Measurements from ENCODE around the gene CERS6. TPM values are rescaled to one million over a fixed set of nuclear protein-coding genes. Genes with fewer than 3 reads are reported as not detected.

Gene CERS6
- polyA plus RNA-seq, 3 donors = 7.6 to 17.7 (median 15.6) TPM

DNA sequence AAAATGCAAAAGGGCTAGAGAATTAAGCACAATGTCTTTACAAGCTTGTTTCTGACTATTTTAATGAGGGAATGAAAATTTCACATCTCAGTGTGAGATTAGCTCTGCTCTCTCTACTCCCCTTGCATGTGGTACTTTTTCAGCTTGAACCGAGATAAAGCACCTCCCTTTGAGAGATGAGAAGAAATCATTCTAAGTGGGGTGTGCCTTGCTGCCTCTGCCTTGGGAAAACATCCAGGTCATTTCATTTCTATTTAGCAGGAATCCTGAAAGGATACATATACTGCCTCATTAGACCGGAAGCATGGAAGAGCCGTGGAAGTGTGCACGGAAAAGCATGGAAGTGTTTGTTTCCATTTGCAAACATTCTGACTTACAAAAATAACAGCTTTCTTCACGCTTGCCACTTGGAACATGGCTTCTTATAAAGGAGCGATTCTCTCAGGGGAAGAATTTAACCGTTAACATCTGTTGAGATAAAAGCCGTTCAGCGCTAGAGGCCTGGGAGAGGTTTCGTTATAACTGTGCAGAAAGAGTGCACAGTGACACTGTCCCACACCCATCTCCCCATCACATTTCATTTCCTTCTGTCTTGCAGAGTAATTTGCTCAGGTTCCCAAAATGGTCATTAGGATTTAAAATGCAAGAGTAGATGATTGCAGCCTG is 363.1 kb downstream of the CERS6 start:
- TF ChIP-seq, protein P1, sequence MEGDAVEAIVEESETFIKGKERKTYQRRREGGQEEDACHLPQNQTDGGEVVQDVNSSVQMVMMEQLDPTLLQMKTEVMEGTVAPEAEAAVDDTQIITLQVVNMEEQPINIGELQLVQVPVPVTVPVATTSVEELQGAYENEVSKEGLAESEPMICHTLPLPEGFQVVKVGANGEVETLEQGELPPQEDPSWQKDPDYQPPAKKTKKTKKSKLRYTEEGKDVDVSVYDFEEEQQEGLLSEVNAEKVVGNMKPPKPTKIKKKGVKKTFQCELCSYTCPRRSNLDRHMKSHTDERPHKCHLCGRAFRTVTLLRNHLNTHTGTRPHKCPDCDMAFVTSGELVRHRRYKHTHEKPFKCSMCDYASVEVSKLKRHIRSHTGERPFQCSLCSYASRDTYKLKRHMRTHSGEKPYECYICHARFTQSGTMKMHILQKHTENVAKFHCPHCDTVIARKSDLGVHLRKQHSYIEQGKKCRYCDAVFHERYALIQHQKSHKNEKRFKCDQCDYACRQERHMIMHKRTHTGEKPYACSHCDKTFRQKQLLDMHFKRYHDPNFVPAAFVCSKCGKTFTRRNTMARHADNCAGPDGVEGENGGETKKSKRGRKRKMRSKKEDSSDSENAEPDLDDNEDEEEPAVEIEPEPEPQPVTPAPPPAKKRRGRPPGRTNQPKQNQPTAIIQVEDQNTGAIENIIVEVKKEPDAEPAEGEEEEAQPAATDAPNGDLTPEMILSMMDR (IDR thresholded peaks at IDR 0.05) = no peak
- Histone ChIP-seq H3K27me3 (ENCODE audit: control insufficient read depth in 2 of 2, insufficient read depth in 2 of 2, low read length in 2 of 2) (no peaks in the 10 kb centered on the region), H3K4me3 (replicated peaks in 1 of 3; ENCODE audit: low read depth in 2 of 3, low read length in 3 of 3) (no peak overlapping the region), H3K36me3 (replicated peaks in 1 of 2; ENCODE audit: control insufficient read depth in 1 of 2, insufficient read depth in 2 of 2, low read length in 2 of 2) (no peaks in the 10 kb centered on the region), H2AFZ (ENCODE audit: insufficient read depth, low read depth, low read length, poor library complexity, severe bottlenecking) (no peak overlapping the region), H3K4me1 (ENCODE audit: control insufficient read depth in 1 of 2, insufficient read depth in 2 of 2, low read length in 2 of 2) (no peaks in the 10 kb centered on the region), H3K4me2 (replicated peaks; ENCODE audit: extremely low read depth, low read length, poor library complexity, severe bottlenecking) (no peak overlapping the region), H3K79me2 (ENCODE audit: insufficient read depth, low read length) (no peaks in the 10 kb centered on the region), H3K9ac (ENCODE audit: insufficient read depth, low read length, poor library complexity, severe bottlenecking) (no peak overlapping the region), H3K9me3 (replicated peaks in 1 of 2; ENCODE audit: control insufficient read depth in 1 of 2, insufficient read depth in 1 of 2, low read length in 2 of 2) (no peaks in the 10 kb centered on the region), H4K20me1 (ENCODE audit: insufficient read depth, low read length) (no peaks in the 10 kb centered on the region), H3K27ac (ENCODE audit: low read depth in 1 of 2, low read length in 2 of 2) (no peak overlapping the region)
- Mint-ChIP-seq H3K9me3 (peaks cover 0 to 2% (median 0%) of the 10 kb centered on the region in 7 donors), H3K4me3 (no peak overlapping the region), H3K27me3 (ENCODE audit: low read depth in 3 of 3) (no peaks in the 10 kb centered on the region), H3K36me3 (no peaks in the 10 kb centered on the region), H3K27ac (no peak overlapping the region), H3K4me1 (no peaks in the 10 kb centered on the region)
- no CpG with 5 or more reads among the region's 10 CpGs for WGBS (ENCODE audit: insufficient coverage)
- DNase-seq = no peak
- intact Hi-C loops (cut with micrococcal nuclease) = no loop called here

- Histone ChIP-seq H2AFZ (ENCODE audit: insufficient read depth, low read depth, low read length, poor library complexity, severe bottlenecking) (no peak overlapping the region), H3K9me3 (replicated peaks in 1 of 2; ENCODE audit: control insufficient read depth in 1 of 2, insufficient read depth in 1 of 2, low read length in 2 of 2) (no peaks in the 10 kb centered on the region), H3K27ac (ENCODE audit: low read depth in 1 of 2, low read length in 2 of 2) (no peak overlapping the region), H4K20me1 (ENCODE audit: insufficient read depth, low read length) (no peaks in the 10 kb centered on the region), H3K36me3 (replicated peaks in 1 of 2; ENCODE audit: control insufficient read depth in 1 of 2, insufficient read depth in 2 of 2, low read length in 2 of 2) (no peaks in the 10 kb centered on the region), H3K9ac (ENCODE audit: insufficient read depth, low read length, poor library complexity, severe bottlenecking) (no peak overlapping the region), H3K27me3 (ENCODE audit: control insufficient read depth in 2 of 2, insufficient read depth in 2 of 2, low read length in 2 of 2) (no peaks in the 10 kb centered on the region), H3K4me2 (replicated peaks; ENCODE audit: extremely low read depth, low read length, poor library complexity, severe bottlenecking) (no peak overlapping the region), H3K79me2 (ENCODE audit: insufficient read depth, low read length) (no peaks in the 10 kb centered on the region), H3K4me3 (replicated peaks in 1 of 3; ENCODE audit: low read depth in 2 of 3, low read length in 3 of 3) (no peak overlapping the region), H3K4me1 (ENCODE audit: control insufficient read depth in 1 of 2, insufficient read depth in 2 of 2, low read length in 2 of 2) (no peaks in the 10 kb centered on the region)
- TF ChIP-seq, protein P1 (IDR thresholded peaks at IDR 0.05) = no peak
- Mint-ChIP-seq H3K4me1 (no peaks in the 10 kb centered on the region), H3K9me3 (peaks cover 0 to 2% (median 0%) of the 10 kb centered on the region in 7 donors), H3K27me3 (ENCODE audit: low read depth in 3 of 3) (no peaks in the 10 kb centered on the region), H3K4me3 (no peak overlapping the region), H3K27ac (no peak overlapping the region), H3K36me3 (no peaks in the 10 kb centered on the region)
- no peak for DNase-seq
- intact Hi-C loops (cut with micrococcal nuclease) = no loop called here
- WGBS (ENCODE audit: insufficient coverage) = 81% methylated on average over 2 of the region's 6 CpGs
These were observed 363.9 kb downstream of the CERS6 start for GRCh38 chr2:168819829-168820489.
